GM11168 (cell line): ENCODE data around the gene FGF5.

Experiments used
- in situ Hi-C: fragments of 300-500 bp; cut with MboI; formaldehyde crosslinking; loops from one replicate; pipeline ENCODE4 v1.12.0; 2022; ENCODE audit warnings: low sequenced_read_pairs; ENCODE audit not compliant: unreplicated experiment

Gene FGF5

GRCh38 chr4:80331693-80332092, 65.2 kb downstream of the FGF5 start:
- in situ Hi-C loops, result no loop called here

- in situ Hi-C loops, result no loop called here
These were observed 66.7 kb downstream of the FGF5 start for GRCh38 chr4:80333121-80333520.

GRCh38 chr4:80334568-80334967, 68.1 kb downstream of the FGF5 start:
- in situ Hi-C loops, result no loop called here

GRCh38 chr4:80335226-80335553, 68.7 kb downstream of the FGF5 start:
- in situ Hi-C loops, result no loop called here

- in situ Hi-C loops, result no loop called here
These were observed 69.3 kb downstream of the FGF5 start, which contains the start of gene CFAP299 for GRCh38 chr4:80335554-80336358. TSS of gene CFAP299 (plus strand) at chr4:80335730.

- in situ Hi-C loops, result no loop called here
These were observed 70.1 kb downstream of the FGF5 start for GRCh38 chr4:80336582-80336981.

- in situ Hi-C loops, result no loop called here
These were observed 73.6 kb downstream of the FGF5 start for GRCh38 chr4:80340036-80340435.
